Femur (tissue), 1 donor: ENCODE results near the gene SPECC1L.
A peak's percentile ranks its signal among the peaks of the same experiment; 100 is the strongest.

Experiments
- DNase-seq: peaks from one replicate; pipeline ENCODE4 v3.0.0-alpha.2; 2017

Gene SPECC1L

DNA sequence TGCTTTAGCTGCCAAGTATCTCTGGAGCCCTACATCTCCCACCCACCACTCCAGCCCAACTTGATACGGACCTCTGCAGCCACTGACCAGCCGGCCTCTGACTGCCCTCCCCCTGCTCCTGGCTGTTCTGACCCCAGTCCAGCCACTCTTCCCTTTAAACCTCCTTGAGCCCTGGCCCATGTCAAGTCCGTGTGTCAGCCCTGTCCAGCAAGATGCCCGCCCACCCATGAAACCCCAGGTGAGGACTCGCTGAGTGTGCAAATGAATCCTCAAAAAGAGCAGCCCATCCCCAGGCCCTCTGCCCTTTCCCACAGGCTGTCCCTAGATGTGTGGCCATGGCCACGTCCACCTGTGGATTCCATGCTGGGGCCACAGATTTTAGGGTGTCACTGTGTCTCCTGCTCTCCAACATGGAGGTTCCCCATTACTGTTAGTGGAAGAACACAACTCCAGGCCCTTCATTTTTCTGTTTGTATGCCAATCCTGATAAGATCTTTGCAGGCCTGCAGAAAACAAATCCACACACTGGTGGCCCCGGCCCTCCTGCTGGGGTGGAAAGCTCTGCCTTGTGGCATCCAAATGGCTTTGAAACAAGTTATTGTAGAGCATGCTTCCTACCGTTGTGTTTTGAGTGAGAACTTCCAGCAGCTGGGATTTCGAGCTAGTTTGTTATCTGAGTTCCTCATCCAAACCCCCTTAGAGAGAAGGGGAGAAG lies 134.1 kb downstream of the SPECC1L start:
- DNase-seq = no peak

DNA sequence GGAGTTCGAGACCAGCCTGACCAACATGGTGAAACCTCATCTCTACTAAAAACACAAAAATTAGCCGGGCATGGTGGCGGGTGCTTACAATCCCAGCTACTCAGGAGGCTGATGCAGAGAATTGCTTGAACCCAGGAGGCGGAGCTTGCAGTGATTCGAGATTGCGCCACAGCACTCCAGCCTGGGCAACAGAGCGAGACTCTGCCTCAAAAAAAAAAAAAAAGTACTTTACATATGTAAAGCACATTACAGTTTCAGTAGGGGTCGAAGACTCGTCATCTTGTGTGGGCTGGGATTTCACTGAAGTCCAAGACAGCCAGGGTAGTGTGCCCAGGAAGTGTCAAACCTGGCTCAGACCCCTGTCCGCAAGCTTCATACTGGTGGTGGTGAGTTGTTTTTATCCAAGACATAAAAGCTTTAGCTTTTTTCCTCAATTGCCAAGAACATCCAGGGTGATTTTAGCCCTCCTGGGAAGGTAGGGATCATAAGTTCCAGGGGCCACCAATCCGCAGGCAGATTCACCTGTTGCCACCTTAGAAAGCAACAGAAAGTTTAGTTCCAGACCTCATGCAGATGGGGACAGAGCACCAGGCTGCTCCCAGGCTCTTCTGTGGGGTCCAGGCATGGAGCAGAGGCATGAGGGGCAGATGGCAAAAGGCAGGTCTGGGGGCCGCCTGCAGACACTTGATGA lies 135.1 kb downstream of the SPECC1L start:
- DNase-seq = no peak

DNA sequence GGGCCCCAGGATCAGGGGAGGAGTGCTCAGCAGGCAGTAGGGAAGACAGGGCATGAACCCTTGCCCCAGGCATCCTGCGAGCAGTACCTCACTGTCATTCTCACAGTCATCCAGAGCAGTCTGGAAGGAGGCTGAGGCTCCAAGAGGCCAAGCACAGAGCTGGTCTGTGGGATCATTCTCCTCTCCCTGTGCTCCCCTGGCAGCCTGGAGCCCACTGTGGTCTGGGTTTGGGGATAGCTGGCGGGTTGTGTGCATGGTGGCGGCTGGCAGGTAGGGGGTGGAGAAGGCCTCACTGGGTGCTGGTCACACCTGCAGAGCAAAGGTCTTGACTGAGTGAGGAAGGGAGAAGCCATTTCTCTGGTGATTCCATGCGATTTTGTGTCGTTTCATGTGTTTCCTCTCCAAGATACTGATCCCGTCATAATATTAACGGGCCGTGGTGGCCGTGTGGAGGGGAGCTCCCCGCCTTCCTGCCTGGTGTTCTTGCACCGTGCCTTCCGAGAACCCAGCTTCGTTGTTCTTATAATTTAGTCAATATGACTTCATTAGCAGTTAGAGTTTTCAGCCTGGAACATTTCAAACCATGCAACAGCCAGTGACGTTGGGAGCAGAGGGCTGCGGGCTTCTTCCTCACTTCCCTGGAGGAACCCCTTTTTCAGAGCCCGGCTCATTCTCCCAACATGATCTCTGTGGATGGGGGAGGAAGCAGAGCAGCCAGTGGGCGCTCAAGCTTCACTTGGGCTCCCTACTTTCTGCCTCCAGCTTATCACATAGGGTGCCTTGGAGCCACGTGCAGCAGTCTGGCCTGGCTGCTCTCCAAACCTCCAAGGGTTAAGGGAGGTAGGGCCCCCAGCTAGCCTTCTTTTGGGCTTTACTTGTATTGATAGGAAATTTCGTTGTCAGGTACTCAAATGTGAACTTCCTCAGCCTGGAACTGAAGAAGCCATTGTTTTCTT lies 136.0 kb downstream of the SPECC1L start:
- DNase-seq = no peak

DNA sequence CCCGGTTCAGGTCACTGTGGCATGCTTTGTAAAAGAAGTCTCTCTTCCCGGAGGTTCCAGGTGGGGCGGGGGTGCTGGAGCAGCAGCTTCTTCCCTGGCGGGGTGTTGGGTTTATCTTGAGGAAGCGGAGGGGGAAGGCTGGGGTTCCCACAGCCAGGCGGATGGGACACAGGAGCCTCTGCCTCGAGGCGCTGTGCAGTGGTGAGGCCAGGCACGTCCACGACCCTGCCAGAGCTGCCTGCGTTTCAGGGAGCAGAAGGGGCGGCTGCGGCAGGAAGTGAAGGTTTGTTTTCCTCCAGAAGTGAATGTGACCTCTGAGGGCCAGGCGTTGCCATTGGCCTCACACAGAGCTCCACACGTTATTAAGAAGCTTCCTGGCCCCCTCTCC lies 136.6 kb downstream of the SPECC1L start:
- no peak for DNase-seq

DNA sequence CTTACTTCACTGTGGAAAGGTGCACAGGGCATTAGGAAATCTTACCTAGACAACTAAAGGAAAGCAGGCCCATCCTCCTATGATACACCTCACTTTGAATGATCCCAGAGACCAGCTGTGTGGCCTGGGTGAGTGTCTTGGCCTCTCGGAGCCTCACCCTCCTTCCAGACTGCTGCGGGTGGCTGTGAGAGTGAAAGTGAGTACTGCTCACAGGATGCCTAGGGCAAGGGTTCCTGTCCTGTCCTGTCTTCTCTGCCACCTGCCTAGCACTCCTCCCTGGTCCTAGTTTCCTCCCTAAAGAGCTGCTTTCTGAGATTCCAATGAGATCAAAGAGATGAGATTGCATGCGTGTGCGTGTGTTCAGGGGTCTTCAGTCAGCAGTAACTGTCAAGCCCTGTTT lies 137.3 kb downstream of the SPECC1L start:
- no peak for DNase-seq

DNA sequence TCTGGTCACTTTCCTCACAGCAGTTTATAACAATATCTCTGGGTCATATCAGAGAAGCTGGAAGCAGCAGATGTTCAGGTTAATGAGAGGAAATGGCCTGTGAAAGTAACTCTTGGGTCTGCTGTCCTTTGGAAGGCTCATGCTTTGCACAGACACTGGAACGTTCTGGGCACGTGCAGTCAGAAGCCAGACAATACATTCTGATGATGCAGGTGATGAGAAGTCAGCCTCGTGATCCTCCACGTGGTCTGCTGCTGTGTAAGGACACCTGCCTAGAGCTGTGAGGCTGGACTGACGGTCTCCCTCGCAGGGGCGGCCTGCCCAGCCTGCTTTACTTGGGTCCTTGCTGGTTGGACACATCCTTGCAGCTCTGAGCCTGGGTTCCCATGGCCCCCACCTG lies 138.0 kb downstream of the SPECC1L start:
- DNase-seq = no peak

DNA sequence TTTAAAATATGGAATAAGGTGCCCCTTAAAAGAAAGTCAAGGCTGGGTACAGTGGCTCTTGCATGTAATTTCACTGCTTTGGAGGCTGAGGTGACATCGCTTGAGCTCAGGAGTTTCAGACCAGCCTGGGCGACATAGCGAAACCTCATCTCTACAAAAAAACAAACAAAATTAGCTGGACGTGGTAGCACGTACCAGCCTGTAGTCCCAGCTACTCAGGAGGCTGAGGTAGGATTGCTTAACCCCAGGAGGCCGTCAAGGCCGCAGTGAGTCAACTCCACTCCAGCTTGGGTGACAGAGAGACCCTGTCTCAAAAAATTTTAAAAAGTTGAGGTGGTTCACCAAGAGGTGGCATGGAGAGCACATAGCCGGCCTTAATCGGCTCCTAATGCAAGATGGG lies 139.1 kb downstream of the SPECC1L start:
- no peak for DNase-seq

DNA sequence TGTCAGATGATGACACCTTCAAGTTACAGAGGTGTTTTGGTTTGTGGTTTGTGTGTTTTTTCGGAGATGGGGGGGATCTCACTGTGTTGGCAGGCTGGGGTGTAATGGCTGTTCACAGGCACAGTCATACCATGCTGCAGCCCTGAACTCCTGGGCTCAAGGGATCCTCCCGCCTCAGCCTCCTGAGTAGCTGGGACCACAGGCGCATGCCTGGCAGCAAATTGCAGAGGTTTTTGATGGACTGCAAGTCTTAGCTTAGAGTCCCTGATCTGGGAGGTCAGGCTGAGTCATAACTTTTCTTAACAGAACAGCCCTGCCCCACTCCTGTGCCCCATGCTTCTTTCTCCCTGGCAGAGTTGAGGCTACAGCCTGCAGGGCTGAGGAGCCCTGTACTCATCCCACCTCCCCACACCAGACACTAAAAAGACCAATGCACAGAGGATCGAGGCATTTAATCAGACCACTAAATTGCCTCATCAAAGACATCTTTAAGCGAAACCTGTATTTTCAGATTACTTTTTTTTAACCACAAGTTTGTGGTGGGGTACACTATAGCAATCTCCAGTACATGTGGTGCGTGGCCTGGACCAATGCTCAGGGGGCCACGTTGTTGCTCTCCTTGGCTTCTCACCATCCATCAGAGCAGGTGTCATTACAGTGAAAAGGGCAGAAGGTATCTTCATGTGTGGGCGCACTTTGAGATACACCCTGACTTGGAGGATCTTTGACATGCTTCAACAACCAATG lies 139.7 kb downstream of the SPECC1L start:
- no peak for DNase-seq

DNA sequence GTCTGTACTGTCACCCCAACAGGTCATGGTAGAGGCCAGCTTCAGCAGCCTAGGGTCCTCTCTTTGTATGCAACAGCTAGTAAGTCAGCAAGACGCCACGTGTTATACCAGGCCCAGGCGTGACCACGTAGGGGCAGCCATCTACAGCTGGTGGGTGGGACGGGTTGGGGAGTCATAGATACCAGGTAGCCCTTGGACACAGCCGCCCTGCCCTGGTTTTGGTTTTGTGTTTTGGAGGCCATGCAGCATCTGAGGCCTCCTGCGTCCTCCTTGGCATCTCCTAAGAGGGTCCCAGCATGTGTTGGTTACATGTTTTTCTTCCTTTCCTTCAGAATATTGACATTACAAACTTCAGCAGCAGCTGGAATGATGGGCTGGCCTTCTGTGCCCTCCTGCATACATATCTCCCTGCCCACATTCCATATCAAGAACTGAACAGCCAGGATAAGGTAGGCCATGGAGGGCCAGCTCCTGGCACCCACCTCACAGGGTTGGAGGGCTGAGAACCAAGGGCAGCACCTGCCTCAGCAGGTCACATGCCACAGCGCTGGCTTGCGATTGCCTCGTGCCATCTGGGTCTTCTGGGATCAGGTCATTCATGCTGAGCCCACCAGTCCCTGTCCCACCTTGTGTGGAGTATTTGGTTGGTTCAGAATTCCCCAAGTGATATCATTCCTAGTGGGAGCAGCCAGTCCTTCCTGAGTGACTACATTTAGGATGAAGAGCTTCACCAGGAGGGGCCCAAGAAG lies 140.8 kb downstream of the SPECC1L start:
- DNase-seq = no peak

DNA sequence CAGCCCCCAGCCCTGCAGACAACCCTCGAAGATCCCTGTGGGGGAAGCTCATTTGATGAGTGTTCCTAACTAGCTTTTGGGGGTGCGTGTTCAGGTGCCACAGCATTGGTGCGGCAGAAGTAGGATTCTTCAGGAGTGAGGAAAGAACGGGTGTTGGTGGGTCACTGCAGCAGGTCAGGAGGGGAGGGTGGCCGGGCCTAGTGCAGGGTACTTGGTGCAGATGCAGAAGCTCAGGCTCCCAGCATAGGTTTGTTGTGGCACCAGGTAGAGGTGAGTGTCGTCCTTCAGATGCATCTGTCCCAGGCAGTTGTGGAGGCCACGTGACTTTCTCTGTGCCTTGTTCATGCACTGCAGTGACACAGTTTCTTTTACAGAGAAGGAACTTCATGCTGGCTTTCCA lies 141.6 kb downstream of the SPECC1L start:
- no peak for DNase-seq

DNA sequence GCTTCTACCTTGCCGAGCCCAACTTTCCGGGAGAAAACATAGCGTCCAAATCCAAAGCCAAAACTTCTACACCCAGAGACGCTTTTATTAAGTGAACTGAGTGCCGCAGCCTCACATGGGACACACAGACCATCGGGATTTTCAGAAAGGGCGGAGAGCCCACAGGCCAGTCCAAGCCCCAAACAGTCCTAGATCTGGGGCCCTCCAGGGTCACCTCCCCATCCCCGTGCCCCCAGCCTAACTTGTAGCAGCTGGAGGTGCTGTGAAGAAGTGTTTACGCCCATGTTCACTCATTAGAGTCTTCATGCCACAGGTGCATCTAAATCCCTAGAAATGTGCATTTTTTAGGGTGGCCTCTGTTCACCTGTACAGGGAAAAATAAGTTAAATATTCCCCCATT lies 142.6 kb downstream of the SPECC1L start:
- DNase-seq = no peak

DNA sequence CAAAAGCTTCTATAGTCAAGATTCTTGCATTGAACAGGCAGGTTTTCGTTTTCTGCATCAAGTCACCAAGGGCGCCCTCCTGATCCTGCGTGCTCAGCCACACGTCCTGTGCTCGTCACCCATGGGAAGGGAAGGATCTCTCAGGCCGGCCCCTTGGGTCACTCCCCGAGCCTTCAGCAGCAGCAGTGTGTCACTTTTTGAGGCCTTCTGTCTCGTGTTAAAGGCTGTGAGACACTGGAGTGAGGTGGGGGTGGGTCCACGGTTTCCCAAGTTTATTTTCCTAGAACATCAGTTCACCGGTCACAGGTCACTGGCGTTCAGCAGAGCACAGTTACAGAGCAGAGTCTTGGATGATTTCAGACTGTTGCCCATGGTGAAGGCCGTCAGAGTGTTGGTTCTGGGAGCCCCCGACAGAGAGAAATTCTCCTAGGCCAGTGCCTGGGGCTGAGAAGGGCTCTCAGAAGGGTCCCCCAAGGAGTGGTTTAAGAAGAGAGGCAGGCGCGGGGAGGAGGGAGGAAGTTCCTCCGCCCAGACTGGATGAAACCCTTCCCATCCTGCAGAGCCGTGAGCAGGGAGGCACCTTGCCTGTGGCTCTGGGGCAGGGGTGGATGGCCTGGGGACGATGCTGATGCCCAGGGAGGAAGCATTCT lies 143.2 kb downstream of the SPECC1L start:
- peak; percentile 5 for DNase-seq

DNA sequence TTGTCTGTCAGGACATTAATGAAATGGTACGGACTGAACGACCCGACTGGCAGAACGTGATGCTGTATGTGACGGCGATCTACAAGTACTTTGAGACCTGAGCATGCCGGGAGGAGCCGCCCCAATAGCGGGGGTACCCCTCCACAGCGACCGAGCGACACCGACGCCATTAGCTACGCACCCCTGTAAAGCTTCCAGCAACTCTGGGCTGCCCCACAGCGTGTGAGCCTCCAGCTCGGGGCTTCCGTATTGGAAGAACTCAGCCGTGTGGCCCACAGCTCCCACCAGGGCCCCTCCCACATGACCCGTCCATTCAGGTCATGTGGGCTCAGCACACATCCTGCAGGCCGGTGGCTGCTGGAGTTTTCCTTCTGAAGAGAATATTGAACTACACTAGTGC lies 143.9 kb downstream of the SPECC1L start:
- peak; percentile 12 for DNase-seq

DNA sequence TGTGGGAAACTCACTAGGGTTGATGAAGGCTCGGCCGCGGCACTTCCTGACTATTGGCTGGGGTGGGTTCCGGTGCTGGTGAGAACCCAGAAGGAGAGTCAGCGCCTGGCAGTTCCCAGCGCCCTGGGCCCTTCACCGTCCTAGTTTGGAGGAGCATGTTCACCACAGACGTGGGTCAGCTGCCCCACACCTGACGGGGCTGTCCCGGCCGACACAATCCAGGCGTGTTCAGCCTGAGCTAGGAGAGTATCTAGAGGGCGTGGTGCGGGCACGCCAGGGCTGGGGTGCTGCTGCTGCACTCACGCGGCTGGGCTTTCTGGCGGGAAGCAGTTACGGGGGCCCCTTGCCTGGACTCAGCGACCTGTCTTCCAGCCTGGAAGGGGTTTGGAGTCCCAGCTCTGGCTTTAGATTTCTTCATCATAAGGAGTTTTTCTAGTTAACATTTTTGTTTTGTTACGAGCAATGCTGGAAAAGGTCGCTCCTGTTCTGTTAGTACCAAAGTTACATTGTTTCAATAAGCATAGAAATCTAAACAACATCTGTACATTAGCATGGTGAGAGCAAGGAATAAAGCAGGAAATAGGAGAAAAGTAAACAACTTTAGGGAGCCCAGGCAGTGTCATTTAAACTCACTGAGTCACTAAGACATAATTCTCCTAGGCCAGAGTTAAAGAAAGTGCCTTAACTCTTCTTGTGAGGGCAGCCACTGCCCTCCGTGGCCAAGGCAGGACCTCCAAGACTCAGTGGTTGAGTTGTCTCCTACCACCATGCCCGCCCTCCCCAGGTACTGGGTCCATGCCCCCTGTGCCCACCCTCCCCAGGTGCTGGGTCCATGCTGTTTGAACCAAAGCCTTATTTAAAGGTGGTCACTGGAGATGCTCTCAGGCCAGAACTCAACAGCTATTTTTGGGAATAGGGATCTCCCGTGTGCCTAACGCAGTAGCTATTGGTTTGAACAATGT lies 144.6 kb downstream of the SPECC1L start:
- DNase-seq = peak; percentile 8

DNA sequence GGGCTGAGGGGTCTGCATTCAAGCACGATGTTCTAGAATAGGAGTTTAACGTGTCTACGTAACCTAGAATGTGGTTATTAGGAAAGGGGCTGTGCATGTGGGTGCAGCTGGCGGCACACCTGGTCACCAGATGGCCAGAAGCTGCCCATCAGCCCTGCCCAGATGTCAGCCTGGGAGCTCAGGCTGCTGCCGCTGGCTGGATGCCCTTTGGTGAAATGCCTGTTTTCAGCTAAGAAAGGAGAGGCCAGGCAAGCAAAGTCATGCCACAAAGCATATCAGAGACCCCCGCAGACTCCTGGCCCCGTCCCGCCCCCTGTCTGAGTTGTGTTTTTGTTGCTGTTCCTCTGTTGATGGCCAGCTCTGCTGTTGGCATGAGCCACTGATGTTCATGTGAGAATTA lies 145.5 kb downstream of the SPECC1L start:
- no peak for DNase-seq

DNA sequence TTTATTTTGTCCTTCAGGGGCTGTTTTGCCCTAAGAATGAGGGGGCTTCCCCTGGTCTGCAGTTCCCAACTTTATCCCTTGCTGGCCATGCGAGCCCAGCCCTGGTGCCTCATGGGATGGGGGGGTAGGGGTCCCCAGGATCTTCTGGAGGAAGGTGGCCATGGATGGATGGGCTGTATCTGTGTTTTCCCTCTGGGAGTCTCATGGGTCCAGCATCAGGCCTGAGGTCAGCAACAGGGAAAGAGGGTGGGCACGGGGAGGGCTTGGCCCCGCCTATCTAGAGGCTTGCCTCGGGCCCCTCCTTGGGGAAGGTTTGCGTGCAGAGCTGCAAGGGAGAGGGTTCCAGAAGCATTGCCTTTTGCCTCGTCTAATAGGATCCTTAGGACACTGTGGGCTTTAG lies 146.0 kb downstream of the SPECC1L start:
- DNase-seq = no peak

DNA sequence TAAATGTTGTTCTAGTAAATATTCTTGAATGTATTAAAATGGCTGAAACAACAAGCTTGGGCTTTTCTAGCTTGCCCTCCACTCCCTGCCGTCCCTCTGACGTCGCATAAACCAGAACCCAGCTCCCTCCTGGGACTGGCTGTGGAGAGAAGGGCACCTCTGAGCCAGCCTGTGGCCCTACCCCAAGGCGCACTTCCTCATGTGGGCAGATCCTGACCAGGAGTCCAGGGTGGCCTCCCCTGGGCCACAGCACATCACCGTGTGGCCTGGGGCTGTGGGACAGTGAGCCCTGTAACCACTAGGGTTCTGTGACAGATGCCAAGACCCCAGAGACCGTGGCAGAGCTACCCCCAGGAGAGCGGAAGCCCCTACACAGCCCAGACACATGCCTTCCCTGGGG lies 146.6 kb downstream of the SPECC1L start:
- DNase-seq = no peak

DNA sequence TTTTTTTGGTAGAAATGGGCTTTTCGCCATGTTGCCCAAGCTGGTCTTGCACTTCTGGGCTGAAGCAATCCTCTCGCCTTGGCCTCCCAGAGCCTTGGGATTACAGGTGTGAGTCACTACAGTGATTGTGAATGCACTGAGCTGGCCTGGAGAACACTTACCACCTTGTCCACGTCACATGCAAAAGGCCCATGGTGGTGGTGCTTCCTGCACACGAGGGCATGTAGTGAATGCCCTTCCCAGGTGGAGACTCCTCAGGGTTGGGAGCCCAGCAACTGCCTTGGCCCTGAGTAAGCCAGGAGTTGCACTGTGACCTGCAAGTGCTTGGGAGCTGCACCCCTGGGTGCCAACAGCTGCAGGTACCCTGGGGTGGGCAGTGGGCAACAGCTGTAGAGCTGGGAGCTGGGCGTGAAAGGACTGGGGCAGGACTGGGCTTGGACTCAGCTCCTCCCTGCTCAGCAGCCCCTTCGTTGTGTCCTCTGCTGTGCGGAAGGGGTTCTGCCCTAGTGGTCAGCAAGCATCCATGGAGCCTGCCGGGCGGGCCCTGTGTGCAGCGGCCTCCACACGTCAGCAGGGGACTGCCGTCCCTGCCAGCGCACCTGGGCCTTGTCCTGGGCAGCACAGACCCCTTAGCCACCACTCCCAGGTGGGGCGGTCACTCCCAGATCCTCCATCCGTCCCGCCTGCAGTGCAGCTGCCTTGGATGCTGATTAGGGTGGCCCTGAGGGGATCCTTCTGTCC lies 147.4 kb downstream of the SPECC1L start:
- DNase-seq = no peak

DNA sequence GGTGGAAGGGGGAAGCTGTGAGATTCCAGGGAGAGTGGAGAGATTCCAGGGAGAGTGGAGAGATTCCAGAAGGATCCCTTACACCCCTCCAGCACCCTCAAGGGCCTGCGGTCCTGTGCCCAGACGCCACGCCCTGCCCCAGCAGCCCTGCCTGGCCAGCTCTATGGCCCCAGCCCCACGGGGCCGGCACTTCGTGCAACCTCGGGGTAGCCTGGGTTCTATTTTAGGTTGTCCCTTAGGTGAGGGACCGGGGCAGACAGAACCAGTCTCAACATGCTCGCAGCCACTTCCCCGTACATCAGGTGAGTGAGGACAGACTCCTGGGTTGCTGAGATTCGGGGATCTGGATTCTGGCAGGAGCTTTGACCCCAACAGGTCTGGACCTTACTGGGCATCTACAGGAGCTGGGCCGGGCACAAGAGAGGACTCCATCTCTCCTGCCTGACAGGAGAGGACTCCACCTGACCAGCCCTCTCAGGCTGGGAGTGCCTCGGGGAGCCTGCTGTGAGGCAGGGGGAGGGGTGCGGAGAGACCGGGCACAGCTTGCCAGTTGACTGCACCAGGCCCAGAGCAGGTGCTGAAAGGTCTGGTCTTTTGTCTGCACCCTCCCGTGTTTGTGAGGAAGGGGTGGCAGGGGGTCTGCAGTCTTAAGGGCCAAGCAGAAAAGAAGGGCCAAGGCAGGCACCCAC lies 148.3 kb downstream of the SPECC1L start:
- DNase-seq = no peak
